ENCODE measurements around the gene UQCRC1.

DNA sequence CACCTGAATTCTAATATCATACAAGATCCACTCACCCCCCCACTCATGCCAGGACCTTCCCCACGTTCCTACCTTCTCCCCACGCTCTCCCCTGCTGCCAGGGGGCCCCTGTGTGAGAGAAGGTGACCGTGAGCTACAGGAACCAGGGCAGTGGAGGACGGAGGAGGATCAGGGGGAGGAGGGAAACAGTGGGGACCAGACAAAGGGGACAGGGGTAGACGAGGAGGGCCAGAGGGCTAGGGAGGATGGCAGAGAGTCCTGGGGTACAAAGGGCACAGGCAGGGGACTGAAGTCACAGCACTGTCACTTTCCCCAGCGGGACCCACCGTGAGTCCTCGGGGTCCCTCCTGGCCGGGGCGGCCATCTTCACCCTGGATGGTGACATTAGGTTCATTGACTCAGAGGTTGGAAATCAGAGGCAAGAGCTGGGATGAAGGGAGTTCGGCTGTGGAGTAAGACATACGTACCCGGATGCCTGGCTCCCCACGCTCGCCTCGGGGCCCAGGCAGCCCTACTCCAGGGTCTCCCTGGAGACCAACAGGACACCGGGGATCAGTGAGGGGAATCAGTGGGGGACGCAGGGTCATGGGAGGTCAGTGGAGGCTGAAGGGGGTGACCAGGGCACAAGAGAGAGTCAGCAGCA, 39.5 kb downstream of the UQCRC1 start:
- TF ChIP-seq TAF1 (IDR thresholded peaks at IDR 0.05; ENCODE audit: borderline replicate concordance, insufficient read depth, low read length) (no peak), POLR2AphosphoS5 (IDR thresholded peaks at IDR 0.05; ENCODE audit: low read depth, low read length) (no peak), SIN3A (IDR thresholded peaks at IDR 0.05; ENCODE audit: borderline replicate concordance, insufficient read depth, low read length) (no peak)
- TF ChIP-seq, protein P1, sequence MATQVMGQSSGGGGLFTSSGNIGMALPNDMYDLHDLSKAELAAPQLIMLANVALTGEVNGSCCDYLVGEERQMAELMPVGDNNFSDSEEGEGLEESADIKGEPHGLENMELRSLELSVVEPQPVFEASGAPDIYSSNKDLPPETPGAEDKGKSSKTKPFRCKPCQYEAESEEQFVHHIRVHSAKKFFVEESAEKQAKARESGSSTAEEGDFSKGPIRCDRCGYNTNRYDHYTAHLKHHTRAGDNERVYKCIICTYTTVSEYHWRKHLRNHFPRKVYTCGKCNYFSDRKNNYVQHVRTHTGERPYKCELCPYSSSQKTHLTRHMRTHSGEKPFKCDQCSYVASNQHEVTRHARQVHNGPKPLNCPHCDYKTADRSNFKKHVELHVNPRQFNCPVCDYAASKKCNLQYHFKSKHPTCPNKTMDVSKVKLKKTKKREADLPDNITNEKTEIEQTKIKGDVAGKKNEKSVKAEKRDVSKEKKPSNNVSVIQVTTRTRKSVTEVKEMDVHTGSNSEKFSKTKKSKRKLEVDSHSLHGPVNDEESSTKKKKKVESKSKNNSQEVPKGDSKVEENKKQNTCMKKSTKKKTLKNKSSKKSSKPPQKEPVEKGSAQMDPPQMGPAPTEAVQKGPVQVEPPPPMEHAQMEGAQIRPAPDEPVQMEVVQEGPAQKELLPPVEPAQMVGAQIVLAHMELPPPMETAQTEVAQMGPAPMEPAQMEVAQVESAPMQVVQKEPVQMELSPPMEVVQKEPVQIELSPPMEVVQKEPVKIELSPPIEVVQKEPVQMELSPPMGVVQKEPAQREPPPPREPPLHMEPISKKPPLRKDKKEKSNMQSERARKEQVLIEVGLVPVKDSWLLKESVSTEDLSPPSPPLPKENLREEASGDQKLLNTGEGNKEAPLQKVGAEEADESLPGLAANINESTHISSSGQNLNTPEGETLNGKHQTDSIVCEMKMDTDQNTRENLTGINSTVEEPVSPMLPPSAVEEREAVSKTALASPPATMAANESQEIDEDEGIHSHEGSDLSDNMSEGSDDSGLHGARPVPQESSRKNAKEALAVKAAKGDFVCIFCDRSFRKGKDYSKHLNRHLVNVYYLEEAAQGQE (IDR thresholded peaks at IDR 0.05; ENCODE audit: insufficient read depth in 1 of 2, low read depth in 2 of 2, low read length in 2 of 2): no peak
